ENCODE data around the gene CANT1. TPM values are rescaled to one million over a fixed set of nuclear protein-coding genes. Genes with fewer than 3 reads are reported as not detected.

The CANT1 gene
- total RNA-seq, 1 experiment from 2014 or later: 54.2 TPM

- no TSS peak for BruUV-seq (replicated peaks)
- ChIA-PET CTCF (no interaction called here), POLR2A (ENCODE audit: low non-redundant PET) (interaction anchor here (0.6 kb wide), 1 partner anchor 362 kb away, joined by 17 read pairs; no protein-coding TSS in a partner anchor)
- Histone ChIP-seq H3K4me3 (ENCODE audit: low read depth, low read length, poor library complexity, severe bottlenecking) (no peak overlapping the region), H3K27ac (ENCODE audit: low read depth, low read length, poor library complexity, severe bottlenecking) (no peak overlapping the region), H3K36me3 (ENCODE audit: insufficient read depth, low read length, poor library complexity, severe bottlenecking) (no peaks in the 10 kb centered on the region), H3K4me1 (ENCODE audit: insufficient read depth, low read length, poor library complexity, severe bottlenecking) (no peaks in the 10 kb centered on the region), H3K9me3 (ENCODE audit: low read depth, low read length, poor library complexity, severe bottlenecking) (no peaks in the 10 kb centered on the region), H3K27me3 (replicated peaks; ENCODE audit: insufficient read depth, low read depth, low read length, poor library complexity) (no peaks in the 10 kb centered on the region)
- no peak for TF ChIP-seq EZH2 (IDR thresholded peaks at IDR 0.05; ENCODE audit: borderline replicate concordance, low read depth, low read length, poor library complexity, severe bottlenecking)
- no peak for TF ChIP-seq CTCF (conservative IDR thresholded peaks at IDR 0.05; ENCODE audit: low read depth, low read length)
- DNase-seq (ENCODE audit: low spot score): no peak
- intact Hi-C loops (cut with micrococcal nuclease; ENCODE audit: unreplicated experiment): no loop called here
Observed at GRCh38 chr17:79035686-79036085, 26.1 kb upstream of the CANT1 start.

GRCh38 chr17:79034931-79035485 is 25.4 kb upstream of the CANT1 start:
- CTCF ChIA-PET: no interaction called here
- TF ChIP-seq EZH2 (IDR thresholded peaks at IDR 0.05; ENCODE audit: borderline replicate concordance, low read depth, low read length, poor library complexity, severe bottlenecking) (no peak), CTCF (conservative IDR thresholded peaks at IDR 0.05; ENCODE audit: low read depth, low read length) (no peak)
- Histone ChIP-seq H3K4me1 (ENCODE audit: insufficient read depth, low read length, poor library complexity, severe bottlenecking) (no peaks in the 10 kb centered on the region), H3K9me3 (ENCODE audit: low read depth, low read length, poor library complexity, severe bottlenecking) (no peaks in the 10 kb centered on the region), H3K27ac (ENCODE audit: low read depth, low read length, poor library complexity, severe bottlenecking) (no peak overlapping the region), H3K27me3 (replicated peaks; ENCODE audit: insufficient read depth, low read depth, low read length, poor library complexity) (no peaks in the 10 kb centered on the region), H3K4me3 (ENCODE audit: low read depth, low read length, poor library complexity, severe bottlenecking) (no peak overlapping the region), H3K36me3 (ENCODE audit: insufficient read depth, low read length, poor library complexity, severe bottlenecking) (no peaks in the 10 kb centered on the region)
- no peak for DNase-seq (ENCODE audit: low spot score)
- no TSS peak for BruUV-seq (replicated peaks)
- intact Hi-C loops (cut with micrococcal nuclease; ENCODE audit: unreplicated experiment): no loop called here
- POLR2A ChIA-PET (ENCODE audit: low non-redundant PET): interaction anchor here (0.6 kb wide), 1 partner anchor 362 kb away, joined by 17 read pairs; no protein-coding TSS in a partner anchor

- ChIA-PET CTCF (no interaction called here), POLR2A (ENCODE audit: low non-redundant PET) (no interaction called here)
- BruUV-seq (replicated peaks): no TSS peak
- Histone ChIP-seq H3K27ac (ENCODE audit: low read depth, low read length, poor library complexity, severe bottlenecking) (no peak overlapping the region), H3K9me3 (ENCODE audit: low read depth, low read length, poor library complexity, severe bottlenecking) (no peaks in the 10 kb centered on the region), H3K36me3 (ENCODE audit: insufficient read depth, low read length, poor library complexity, severe bottlenecking) (no peaks in the 10 kb centered on the region), H3K4me3 (ENCODE audit: low read depth, low read length, poor library complexity, severe bottlenecking) (no peak overlapping the region), H3K4me1 (ENCODE audit: insufficient read depth, low read length, poor library complexity, severe bottlenecking) (no peaks in the 10 kb centered on the region), H3K27me3 (replicated peaks; ENCODE audit: insufficient read depth, low read depth, low read length, poor library complexity) (no peaks in the 10 kb centered on the region)
- intact Hi-C loops (cut with micrococcal nuclease; ENCODE audit: unreplicated experiment): no loop called here
- no peak for TF ChIP-seq CTCF (conservative IDR thresholded peaks at IDR 0.05; ENCODE audit: low read depth, low read length)
- no peak for TF ChIP-seq EZH2 (IDR thresholded peaks at IDR 0.05; ENCODE audit: borderline replicate concordance, low read depth, low read length, poor library complexity, severe bottlenecking)
- DNase-seq (ENCODE audit: low spot score): no peak
Observed at GRCh38 chr17:79033741-79034501, 24.4 kb upstream of the CANT1 start.
